GM18951 (cell line): ENCODE data around the gene UGT3A2.

Source experiments
- POLR2A ChIP-seq: IDR thresholded peaks from 4 replicates; pipeline ENCODE4 v1.6.1; 2011; ENCODE audit warnings: mild to moderate bottlenecking; ENCODE audit not compliant: insufficient read length, insufficient read depth; ENCODE audit errors: extremely low read depth
- in situ Hi-C: fragments of 300-500 bp; cut with MboI; formaldehyde crosslinking; loops from one replicate; pipeline ENCODE4 v1.12.0; 2022; ENCODE audit warnings: low sequenced_read_pairs, mixed read lengths, inconsistent platforms; ENCODE audit not compliant: unreplicated experiment

UGT3A2 gene, protein sequence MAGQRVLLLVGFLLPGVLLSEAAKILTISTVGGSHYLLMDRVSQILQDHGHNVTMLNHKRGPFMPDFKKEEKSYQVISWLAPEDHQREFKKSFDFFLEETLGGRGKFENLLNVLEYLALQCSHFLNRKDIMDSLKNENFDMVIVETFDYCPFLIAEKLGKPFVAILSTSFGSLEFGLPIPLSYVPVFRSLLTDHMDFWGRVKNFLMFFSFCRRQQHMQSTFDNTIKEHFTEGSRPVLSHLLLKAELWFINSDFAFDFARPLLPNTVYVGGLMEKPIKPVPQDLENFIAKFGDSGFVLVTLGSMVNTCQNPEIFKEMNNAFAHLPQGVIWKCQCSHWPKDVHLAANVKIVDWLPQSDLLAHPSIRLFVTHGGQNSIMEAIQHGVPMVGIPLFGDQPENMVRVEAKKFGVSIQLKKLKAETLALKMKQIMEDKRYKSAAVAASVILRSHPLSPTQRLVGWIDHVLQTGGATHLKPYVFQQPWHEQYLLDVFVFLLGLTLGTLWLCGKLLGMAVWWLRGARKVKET

DNA sequence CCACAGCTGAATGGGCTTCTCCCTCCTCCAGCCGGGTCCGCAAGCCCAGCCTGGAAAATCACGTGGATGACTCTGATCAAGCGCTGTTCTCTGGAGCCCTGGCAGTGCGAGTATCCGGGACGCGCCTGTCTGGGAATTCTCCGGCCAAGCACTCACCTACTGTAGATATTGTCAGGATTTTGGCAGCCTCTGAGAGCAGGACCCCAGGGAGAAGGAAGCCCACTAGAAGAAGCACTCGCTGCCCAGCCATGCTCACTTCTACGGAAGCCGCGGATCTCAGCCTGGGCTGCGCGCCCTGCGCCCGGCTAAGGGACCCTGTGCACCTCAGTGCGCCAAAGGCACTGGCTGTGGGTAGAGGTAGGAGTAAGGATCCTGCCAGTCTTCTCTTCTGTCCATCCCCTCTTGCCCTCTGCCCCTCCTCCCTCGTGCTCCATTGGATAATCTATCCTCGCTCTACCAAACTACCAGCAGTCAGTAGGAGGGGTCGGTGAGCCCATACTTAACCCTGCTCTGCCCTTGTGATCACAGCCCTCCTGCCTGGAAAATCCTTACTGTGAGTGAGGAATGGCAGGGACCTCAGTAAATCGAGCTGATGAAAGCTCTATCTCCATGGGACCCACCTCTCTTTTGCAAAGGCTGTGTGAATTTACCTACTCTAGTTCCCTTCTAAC is at the start of gene UGT3A2:
TSS of gene UGT3A2 (minus strand) at position 343 of the 671 bp plus-strand sequence. CDS start at position 250, 93 bp downstream.
- in situ Hi-C loops: no loop called here
- no peak for TF ChIP-seq POLR2A

DNA sequence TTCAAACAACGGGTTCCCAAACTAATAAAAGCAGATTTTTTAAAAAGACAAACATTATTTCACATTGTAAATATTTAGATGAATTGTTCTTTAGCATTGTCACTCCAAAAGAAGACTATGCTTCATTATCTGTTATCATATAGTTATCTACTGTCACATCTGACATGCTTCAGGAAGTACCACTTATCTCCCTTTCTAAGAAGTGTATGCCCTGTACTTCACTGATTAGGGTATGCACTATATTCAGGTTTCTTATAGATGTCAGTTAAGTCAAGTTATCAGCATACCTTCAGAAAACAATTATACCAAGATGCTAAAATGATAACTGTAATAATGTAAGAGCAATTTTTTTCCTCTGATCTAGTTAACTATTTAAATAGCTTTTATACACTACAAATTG is 44.6 kb upstream of the UGT3A2 start:
- no peak for TF ChIP-seq POLR2A
- in situ Hi-C loops: no loop called here

DNA sequence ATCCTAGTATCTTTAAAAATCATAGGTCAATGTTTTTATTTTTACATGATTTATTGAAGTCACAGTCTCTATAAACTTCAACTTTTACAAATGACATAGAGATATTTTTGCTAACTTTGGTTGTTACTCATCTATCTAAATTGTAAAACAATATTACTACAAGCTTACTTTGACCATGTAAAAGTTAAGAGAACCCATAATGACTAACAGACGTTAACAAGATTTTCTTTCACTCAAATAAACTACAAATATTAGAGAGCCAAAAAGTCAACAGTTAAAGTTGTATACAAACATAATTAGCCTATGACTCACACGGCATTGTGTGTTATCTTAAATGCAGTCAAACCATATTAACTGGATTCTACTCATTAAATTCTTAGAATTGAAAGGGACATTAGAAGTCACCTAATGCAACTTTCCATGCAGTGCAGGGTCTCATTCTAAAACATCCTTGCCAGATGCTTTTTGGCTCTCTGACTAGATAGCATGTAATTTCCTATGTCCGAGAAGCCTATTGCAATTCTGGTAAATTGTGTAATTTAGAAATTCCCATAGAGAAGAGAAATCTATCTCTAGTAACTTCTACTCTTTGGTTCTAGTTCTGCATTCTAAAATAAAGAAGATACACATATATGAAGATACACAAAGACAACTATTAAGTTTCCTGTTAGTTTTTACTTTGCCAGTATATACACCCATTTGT is 42.2 kb upstream of the UGT3A2 start:
- TF ChIP-seq POLR2A: no peak
- in situ Hi-C loops: no loop called here

DNA sequence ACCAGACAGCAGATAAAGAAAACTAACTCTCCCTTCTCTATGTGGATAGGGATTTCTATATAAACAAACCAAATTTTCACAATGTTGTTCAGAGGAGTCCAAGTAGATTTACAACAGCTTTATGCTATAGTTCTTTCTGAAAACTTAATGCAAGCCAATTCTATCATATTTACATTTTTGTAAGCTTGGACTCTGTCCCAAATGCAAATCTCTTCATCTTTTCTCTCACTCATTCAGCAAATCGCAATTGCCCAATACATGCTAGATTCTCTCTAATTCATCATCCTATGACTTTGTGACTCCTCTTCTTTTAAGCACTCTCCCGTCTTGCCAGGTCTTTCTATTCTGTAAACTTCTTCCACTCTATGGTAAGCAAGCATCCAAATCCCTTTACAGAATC is 39.1 kb upstream of the UGT3A2 start:
- TF ChIP-seq POLR2A: no peak
- in situ Hi-C loops: no loop called here

DNA sequence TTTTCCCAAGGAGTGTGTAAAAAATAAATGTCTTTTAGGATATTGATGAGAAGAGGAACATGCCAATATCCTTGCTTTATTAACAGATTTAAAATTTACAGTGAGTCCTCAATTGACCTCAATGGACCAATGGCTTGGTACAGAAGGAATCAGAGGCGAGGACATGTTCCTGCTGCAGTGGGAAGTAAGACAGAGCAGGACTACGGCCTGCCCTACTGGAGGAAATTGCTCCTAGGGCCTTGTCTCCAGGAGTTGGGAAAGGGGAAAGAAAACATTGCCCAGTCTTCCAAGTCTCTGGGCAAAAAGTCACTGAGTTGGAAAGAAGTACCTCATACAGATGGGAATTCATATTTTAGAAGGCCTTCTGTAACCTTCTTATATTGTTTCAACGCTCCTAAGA is 33.1 kb upstream of the UGT3A2 start:
- in situ Hi-C loops: no loop called here
- no peak for TF ChIP-seq POLR2A

DNA sequence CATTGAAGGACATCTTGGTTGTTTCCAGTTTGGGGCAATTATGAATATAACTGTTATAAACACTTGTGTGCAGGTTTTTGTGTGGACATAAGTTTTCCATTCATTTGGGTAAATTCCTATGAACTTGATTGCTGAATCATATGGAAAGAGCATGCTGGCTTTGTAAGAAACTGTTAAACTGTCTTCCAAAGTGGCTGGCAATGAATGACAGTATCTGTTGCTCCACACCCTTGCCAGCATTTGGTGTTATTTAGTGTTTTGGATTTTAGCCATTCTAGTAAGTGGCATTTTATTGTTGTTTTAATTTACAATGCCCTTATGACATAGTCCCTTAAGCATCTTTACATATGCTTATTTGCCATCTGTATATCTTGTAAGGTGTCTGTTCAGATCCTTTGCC is 29.8 kb upstream of the UGT3A2 start:
- no peak for TF ChIP-seq POLR2A
- in situ Hi-C loops: no loop called here

DNA sequence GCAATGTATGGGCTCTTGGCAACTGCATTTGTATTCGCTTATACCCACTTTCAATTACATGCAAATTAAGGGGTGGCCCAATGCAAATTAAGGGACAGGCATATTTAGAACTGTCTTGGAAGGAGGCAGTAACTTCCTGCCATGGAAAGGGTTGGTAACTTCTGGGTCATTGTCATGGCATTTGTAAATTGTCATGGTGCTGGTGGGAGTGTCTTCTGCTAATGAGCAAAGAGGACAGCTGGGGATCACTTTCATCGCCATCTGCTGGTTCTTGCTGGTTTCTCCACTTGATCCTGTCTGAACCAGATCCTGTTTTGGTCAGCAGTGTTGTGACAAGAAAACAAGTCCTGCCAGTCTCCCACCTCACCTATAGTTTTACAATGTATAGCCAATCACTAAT is 23.3 kb upstream of the UGT3A2 start:
- in situ Hi-C loops: no loop called here
- TF ChIP-seq POLR2A: no peak

DNA sequence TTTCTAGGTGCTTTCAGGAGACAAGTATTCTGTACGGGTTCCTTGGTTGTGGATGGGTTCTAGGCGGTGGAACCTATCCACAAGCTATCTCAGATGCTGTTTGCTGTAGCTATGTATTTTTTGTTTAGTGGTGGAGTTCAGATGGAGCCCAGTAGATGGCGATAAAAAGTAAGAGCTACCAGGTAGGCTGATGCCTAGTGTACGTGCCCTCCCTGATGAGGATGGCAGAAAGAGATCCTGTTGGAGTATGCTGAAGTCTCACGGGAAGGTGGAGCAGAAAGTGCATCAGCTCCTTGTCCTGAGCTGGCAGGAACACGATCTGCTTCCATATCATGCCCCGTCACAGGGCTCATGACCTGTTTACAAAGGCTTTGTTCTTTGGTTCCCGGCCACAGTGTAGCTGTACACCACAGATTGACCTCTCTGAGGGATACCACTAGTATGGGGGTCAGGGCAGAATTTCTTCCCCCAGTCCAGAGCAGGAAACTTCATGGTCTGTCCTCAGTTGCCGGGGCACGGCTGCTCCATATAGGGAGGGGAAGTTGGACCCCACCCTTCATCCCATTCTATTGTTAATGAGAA is 12.6 kb upstream of the UGT3A2 start:
- in situ Hi-C loops: no loop called here
- no peak for TF ChIP-seq POLR2A

DNA sequence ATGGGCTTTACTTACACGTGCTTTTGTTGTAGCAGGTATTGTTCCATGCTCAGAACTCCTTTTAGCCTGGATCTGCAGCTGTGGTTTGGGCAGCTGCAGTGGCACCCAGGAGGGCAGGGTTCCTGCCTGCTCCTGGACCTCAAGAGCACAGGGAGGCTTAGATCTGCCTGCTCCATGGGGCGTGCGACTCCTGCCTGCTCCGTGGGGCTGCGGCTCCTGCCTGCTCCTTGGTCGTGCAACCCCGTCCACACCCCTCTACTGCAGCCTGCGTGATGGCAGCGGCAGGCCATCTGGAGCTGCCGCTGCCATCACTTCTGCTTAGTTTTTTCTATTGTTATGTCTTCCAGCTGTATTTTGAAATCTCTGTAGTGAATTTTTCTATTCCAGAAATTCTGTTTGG is 11.7 kb upstream of the UGT3A2 start:
- in situ Hi-C loops: no loop called here

DNA sequence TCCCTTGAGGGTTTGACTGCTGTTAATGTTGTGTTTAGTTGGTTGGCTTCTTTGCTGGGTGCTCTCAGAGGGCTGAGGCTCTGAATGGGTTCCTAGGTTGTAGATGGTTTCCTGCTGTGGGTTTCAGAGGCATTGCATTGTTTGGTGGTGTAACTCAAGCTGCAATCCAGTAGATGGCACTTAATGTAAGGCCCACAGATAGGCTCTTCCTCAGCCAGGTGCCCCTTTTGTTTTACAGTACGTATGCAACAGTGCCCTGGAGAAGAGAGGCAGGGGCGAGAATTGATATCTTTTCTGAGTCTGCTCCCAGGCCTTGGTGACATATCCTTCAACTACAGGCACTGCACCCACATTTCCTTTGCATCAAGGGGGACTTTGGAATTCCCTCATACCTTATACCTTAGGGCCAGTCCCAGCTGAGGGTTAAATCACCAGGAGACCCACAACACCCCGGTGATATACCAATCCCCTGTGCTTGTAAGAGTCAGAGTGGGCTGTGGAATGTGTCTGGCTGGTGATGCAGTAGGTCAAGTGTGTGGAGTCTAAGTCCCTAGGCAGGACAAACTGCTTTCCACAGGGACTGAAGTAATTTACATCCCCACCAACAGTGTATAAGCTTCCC is 7.0 kb upstream of the UGT3A2 start:
- TF ChIP-seq POLR2A: no peak
- in situ Hi-C loops: no loop called here

More for the DNA sequence above, 11.7 kb upstream of the UGT3A2 start:
- no peak for TF ChIP-seq POLR2A

DNA sequence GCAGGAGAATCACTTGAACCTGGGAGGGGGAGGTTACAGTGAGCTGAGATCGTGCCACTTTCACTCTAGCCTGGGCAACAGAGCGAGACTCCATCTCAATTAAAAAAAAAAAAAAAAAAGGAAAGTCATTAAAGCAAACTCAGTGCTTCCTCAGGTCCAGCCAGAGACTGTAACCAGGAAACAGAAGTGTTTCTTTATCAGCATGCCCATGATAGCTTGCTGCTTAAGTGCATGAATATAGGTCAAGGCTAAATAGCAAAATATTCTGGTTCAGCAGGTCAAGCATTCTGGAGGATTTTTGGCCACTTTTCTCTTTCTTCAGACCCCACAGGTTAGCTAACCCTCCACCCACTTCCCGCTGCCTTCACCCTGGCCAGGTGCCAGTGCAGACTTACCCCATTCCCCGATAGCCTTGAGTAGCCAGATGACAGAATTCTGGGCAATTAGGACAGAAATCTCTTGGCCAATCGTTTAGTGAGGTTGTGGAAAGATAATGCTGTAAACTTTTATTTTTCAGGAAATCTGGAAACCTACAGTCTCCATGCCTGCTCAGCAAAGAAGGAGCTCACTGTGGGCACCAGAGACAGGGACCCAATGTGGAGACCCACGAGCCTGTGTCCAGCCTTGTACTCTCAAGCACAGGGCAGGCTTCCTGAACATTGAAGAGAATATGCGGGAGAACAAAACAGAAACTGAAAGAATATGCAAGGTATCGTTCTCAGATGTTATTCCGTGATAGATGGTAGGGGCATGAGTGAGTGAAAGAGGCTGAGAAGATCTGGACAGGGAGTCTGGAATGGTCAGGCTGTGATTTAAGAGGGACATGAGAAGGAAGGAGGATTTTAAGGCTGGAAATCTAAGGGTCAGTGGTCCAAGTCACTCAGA is 4.2 kb upstream of the UGT3A2 start:
- in situ Hi-C loops: no loop called here
- TF ChIP-seq POLR2A: no peak

DNA sequence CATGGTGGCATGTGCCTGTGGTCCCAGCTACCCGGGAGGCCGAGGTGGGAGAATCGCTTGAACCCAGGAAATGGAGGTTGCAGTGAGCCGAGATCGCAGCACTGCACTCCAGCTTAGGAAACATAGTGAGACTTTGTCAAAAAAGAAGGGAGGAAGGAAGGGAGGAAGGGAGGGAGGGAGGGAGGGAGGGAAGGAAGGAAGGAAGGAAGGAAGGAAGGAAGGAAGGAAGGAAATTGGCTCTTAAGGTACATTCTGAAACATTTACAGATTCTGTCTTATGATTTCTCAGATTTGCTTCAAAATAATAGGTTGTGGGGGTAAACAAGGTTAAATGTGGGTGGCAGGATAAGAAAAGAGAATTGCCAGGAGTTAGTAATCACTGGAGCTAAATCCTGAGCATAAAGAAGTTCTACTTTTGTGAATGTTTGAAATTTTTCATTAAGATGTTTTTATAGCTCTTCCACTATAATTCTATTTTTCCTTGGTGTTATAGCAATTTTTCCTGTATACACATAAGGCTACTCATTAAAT is 2.1 kb upstream of the UGT3A2 start:
- in situ Hi-C loops: no loop called here

More for the DNA sequence above, 2.1 kb upstream of the UGT3A2 start:
- TF ChIP-seq POLR2A: no peak
